GM18858 (cell line): ENCODE results near the gene DLK1.

Experiments used
- ATAC-seq: cut with Tn5 transposase; IDR thresholded peaks from one replicate; pipeline ENCODE4 v1.9.1; 2021; ENCODE audit not compliant: unreplicated experiment

The DLK1 gene

GRCh38 chr14:100692859-100693558, 33.7 kb upstream of the DLK1 start:
- ATAC-seq: no peak

- ATAC-seq: no peak
Measured at GRCh38 chr14:100693877-100694578, 32.7 kb upstream of the DLK1 start.

DNA sequence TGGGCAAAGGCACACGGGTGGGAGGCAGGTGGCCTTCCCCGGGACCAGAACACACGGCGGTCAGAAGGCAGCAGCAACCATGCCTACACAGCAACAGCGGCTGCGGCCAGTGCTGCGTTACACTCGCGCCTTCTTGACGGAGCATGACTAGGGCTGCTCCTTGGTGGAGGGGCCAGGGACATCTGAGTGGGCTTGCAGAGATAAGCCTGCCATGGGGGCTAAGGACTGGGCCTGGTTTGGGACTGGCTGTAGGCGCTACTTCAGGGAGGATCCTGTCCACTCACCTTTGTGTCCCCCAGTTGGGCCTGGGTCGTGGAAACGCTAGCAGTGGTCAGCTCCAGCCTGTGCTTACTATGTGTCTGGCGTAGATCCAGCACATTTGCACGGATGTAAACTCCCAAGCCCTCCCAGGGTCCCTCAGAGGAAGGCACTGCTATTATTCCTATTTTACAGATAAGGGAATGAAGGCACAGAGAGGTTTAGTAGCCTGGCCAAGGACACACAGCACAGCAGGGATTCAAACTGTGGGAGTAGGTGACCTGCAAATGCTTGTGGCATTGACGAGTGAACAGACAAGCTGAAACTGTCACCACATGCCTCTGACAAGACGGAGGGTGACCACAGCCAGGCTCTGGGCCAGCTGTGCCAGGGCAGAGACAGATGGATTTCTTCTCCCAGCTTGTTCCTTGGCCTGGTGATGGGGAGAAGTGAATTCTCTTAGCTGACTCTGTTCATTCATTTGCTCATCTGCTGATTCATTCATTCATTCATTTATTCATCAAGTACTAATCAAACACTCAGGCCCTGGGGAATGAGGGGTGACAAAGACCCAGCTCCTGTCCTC, 31.9 kb upstream of the DLK1 start:
- no peak for ATAC-seq

DNA sequence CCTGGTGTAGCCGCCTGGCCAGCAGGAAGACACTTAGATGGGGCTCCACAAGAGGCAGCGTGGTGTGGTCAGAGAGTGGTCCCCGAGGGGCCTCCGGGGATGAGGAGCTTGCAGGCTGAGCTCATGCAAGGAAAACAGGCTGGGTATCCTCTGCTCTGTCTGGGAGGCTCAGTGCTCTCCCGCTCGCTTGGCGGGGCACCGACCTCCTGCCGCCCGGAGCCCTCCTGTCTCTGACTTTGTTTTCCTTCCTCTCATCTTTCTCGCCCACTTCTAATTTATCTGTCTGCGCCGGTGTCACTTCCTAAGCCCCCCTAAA, 31.3 kb upstream of the DLK1 start:
- no peak for ATAC-seq

- ATAC-seq: no peak
Measured at GRCh38 chr14:100696008-100696407, 30.7 kb upstream of the DLK1 start.

DNA sequence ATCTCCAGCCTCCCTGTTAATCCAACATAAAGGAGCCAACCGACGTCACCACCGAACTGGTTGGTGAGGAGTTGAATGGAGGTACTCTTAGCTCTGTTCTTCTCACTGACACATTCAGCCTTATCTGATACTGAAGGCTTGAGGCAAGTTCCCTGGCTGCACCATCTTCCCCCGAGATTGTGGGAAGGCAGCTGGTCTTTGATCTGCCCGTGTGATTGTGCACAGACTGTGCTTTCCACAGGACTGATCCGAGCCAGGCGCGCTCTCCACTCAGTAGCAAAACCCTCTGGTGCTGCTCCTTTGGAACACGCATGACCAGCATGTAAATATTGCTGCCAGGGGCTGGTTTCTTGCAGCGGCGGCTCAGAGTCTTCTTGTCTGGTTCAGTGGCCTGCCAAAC, 30.1 kb upstream of the DLK1 start:
- no peak for ATAC-seq

DNA sequence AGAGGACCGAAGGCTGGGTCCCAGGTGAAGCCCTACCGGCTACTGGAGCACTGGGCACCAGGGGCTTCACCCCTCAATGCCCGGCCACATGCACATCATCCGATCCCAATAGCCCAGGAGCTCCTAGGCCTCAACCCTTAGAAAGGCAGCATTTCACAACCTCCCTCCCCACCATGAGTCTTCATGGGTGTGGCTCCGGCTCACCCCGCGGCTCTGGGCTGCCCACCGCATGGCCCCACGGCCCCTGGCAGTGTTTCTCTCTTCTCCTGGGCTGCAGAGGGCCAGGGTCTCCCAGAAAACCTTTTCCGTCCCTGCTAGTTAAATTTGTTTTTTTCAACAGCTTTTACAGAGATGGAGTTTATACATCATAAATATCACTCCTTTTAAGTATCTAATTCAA, 28.6 kb upstream of the DLK1 start:
- no peak for ATAC-seq

DNA sequence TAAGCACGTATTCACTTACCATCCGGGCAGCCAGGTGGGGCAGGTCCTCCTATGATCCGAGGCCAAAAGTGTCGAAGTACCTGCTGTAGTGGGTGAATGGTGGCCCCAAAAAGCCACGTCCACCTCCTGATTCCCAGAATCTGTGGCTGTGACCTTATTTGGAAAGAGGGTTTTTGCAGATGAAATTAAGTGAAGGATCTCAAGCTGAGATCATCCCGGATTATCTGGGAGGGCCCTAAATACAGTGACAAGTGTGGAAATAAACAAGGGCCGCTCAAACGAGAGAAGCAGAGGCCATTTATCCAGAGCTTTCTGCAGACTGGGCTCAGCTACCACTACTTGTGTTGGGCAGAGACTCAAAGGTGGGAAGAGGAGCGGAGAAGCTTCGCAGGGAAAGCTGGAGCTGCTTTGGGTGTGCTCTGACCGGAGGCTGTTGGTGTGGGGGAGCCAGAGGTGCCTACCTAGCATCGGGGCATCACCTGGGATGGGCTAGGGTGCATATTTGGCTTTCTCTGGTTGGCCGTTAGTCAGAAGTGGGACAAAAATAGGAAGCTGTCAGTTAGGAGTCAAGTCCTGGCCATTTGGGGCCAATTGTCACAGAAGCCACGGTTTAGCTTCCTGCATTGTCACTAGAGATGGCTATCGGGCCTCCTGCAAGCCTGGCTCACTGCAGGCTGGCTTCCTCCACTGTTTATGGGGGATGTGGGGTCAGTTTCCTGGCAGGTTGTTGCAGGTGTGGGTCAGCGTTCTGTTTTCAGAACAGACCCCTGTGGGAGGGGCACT, 27.8 kb upstream of the DLK1 start:
- ATAC-seq: no peak

GRCh38 chr14:100701314-100701713, 25.4 kb upstream of the DLK1 start:
- no peak for ATAC-seq

DNA sequence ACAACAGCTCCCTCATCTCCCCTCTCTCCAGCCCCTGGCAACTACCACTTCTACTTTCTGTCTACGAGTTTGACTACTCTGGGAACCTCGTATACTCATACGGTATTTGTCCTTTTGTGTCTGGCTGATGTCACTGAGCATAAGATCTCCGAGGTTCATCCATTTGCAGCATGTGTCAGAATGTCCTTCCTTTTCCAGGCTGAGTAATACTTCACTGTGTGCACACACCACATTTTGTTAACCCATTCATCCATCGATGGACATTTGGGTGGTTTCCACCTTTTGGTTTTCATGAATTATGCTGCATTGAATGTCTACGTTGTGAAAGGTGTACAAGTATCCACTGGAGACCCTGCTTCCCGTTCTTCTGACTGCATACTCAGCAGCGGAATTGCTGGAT, 24.1 kb upstream of the DLK1 start:
- ATAC-seq: no peak

- no peak for ATAC-seq
Measured at GRCh38 chr14:100703386-100704220, 23.1 kb upstream of the DLK1 start.

GRCh38 chr14:100706200-100706599, 20.5 kb upstream of the DLK1 start:
- no peak for ATAC-seq

- no peak for ATAC-seq
Measured at GRCh38 chr14:100706860-100707259, 19.8 kb upstream of the DLK1 start.

DNA sequence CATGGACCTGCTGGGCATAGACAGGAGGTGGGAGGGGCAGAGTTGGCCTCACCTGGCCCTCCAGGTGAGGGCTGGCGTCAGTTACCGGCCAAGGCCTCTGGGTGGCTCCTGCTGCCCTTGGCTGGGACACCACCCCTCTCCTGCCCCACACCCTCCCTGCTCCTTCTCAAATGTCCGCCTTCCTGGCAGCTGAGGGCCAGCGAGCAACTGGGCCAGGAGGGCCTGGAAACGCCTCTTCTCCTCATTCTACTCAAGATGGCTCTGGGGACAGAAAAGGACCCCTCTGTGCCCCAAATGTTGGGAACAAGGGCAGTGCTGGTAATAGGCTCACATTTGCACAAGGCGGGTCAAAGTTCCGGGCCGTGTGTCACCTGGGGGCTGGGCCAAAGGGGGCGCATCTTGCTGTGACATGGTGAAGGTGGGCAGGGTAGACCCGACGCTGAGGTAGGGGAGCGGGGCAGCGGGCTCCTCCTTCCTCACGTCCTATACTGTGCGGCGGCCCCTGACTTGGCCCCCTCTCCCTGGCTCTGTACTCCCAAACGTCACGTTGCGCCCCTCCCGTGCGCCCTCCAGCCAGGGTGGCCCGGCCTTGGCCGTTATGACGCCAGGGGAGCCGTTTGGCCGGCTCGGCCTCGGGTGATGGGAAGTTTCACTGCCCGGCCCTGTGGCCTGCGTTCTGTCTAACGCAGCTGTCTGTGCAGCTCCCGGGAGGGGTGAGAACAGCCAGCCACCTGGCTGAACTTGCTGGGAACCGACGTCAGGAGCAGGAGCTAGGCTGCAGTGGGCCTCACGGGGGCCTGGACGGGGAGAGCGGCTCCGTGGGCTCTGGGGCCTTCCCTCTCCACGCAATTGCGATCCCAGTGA, 18.0 kb upstream of the DLK1 start:
- no peak for ATAC-seq

GRCh38 chr14:100709289-100710284, 17.1 kb upstream of the DLK1 start:
- no peak for ATAC-seq

- ATAC-seq: no peak
Measured at GRCh38 chr14:100710391-100710790, 16.3 kb upstream of the DLK1 start.

DNA sequence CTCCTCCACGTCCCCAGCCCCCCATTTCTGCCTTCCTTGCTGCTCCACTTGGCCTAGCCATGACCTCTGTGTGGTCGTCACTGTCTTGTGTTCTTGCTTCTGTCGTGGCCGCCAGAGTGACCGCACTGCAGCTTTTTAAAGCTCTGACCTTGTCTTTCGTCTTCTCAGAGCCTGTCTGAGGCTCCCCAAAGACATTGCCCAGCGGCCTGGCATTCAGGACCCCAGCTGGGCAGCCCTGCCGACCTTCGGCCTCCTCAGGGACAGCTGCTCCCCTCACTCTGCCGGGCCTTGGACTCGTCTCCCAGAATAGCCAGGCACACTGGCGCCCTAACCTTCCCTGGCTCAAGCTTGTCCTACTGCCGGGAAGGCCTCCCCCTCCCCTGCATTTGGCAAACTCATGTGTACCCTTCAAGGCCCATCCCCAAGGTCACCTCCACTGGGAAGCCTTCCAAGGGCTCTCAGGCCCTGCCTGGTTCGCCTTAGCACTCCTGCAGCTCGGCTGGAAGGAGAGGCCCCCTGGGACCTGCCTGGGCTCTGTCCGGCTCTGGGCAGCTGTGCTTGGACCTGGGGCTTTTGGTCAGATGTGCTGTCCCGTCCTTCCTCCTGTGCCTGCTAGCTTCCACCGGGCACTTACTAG, 15.7 kb upstream of the DLK1 start:
- ATAC-seq: no peak

DNA sequence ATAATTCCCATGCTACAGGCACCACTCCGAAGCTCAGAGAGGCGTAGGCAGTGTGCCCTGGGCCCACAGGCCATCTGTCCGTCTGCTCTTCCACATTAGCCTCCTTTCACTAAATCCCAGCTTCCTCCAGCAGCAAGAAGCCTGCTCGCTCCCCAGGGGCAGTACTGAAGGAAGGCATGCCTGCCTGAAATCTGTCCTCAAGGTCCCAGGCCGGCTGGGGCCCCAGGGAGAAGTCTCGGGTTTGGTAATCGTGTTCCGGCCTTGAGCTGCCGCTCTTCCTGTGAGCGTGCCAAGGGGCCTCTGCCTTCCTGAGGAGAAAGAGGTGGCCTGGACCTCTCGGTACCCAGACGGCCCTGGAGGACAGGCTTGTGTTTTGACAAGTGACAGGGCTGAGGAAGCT, 15.2 kb upstream of the DLK1 start:
- ATAC-seq: no peak
